ENCODE measurements around the gene TLR4.

The TLR4 gene

GRCh38 chr9:117715411-117715989, 11.3 kb downstream of the TLR4 start:
- no peak for DNase-seq

GRCh38 chr9:117718085-117718484, 13.9 kb downstream of the TLR4 start:
- DNase-seq: no peak

- no peak for DNase-seq
These were observed 14.5 kb downstream of the TLR4 start for GRCh38 chr9:117718701-117719100.

- no peak for DNase-seq
These were observed 15.1 kb downstream of the TLR4 start for GRCh38 chr9:117719161-117719920.

DNA sequence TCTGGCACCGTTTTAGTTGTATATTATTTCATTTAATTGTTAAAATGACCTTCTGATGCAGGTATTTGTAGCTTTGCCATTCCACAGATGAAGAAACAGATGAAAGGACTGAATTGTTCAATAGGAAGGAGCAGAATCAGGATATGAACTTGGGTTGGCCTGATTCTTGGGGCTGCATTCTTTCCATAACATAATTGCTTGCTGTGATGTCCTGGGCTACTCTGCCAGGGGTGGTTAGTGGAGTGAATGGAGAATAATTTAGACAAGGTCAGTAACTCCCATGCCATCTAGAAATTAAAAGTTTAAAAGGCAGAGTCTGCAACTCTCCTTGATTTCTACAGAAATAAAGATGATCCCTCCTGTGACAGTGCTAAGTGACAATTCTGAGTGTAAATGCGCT, 15.9 kb downstream of the TLR4 start:
- DNase-seq: no peak

- DNase-seq: no peak
These were observed 16.4 kb downstream of the TLR4 start for GRCh38 chr9:117720555-117720954.

GRCh38 chr9:117720987-117721386, 16.8 kb downstream of the TLR4 start:
- DNase-seq: no peak

DNA sequence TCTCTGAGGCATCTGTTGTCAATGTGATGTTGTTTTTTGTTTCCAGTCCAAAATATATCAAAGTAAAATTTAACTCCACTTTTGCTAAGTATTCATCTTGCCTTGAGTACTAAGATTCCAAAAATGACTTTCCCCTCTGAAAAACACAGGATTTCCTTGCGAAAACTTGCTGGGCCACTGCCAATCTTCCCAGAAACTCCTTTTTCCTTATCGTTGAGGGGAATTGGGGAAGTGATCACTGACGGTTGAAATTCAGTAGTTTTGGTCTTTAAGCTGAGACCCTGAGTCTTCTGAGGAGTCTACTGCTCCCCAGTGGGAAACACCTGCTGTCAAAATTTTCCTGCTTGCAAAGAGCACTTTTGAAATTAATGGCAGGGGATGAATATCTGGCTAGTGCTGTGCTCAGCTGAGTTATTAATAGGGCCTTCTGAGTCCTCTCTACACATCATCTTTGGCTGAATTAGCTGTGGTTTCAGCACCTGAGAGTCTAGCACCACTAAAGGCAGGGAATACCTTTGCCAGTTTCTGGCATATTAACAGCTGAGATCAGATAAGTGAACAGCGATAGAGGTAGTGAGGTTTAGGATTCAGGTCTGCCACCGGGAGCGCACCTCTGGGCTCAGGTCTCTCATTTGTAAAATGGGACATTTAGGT, 18.0 kb downstream of the TLR4 start:
- DNase-seq: no peak

- DNase-seq: no peak
These were observed 19.9 kb downstream of the TLR4 start for GRCh38 chr9:117723986-117724625.

DNA sequence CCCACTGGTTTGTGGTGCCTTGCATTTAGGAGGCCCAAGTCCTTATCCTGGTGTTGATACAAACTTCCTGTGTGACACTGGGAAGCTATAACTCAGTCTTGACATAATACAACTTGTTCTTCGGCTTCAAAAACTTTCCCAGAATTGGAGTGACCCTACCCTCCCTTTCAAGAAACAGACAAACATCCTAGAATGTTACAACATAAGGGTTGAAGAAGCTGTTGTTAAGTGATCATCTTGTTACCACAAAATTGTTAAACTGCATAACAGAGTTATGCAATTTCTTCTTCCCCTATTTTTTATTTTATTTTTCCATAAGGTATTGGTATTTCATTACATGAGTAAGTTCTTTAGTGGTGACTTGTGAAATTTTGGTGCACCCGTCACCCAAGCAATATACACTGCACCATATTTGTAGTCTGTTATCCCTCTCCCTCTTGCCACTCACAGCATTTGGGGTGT, 21.3 kb downstream of the TLR4 start:
- DNase-seq: no peak

DNA sequence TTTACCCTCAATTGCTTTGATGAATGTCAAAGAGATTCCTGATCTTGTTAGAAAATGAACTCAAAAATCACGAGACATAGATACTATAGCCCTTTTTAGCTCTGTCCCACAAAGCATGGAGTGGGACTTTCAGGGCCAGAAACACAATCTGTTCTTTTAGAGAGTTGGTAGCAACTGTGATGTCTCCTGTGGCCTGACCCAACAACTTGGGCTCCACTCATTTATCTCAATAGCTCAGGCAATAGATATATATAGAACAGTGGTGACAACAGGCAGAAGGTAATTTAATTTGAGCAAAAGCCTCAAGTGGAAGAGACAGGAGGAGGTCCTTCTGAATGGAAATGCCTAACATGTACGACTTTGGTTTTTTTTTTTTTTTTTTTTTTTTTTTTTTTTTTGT, 25.2 kb downstream of the TLR4 start:
- no peak for DNase-seq

GRCh38 chr9:117732494-117732893, 28.3 kb downstream of the TLR4 start:
- DNase-seq: no peak

DNA sequence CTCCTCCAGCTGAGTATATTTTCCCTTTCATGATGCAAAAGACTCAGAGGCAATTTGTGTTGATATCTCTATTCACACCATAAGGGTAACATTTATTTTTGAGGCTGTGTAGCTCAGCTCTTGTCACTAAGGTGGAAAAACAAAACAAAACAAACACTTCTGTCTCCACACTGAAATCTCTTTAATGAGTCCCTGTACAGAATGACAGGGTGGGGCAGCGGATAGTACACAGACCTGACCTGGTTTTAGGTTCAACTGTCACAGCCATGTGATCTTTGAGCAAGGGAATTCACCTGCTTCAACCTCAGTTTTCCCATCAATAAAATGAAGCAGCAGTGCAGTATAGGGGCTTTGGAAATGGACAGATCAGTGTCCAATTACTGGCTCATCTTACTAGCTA, 29.3 kb downstream of the TLR4 start:
- no peak for DNase-seq

DNA sequence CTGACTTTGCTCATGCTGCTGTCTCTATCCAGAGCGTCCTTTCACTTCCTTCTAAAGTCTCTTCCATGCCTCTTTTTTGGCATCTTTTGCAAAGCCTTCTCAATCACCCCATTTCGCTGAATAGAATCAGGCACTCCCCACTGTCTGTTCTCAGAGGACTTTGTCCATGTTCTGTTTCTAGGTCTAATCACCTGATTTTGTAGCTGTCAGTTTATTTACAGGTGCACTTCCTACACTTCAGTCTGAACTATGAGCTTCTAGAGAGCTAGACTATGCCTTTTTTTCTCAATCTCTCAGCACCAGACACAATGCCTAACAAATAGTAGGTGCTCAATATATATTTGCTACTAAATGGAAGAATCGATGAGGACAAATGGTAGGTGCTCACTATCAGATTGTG, 29.9 kb downstream of the TLR4 start:
- no peak for DNase-seq

GRCh38 chr9:117734523-117735314, 30.5 kb downstream of the TLR4 start:
- no peak for DNase-seq

DNA sequence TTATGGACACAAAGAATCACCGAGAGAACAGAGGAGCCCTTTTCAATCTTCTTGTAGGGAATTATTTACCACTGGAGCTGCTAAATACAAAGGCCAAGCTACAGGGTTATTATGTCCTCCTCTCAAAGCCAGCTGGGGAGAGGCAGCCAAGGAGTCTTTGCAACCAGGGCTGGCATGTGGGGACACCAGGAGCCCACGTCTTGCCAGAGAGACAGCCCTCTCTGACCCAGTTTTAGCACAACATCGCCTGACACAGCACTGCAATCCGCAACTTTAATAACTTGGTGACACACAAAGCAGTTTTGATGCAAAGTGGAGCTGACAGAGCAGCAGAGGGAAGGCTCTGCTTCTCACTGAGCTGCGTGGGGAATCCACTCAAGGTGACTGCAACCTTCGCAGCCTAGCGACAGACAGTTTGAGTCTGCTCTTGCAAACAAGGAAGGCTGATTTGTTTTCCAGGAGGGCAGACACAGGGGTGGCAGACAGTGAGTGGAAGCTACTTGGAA, 33.6 kb downstream of the TLR4 start:
- DNase-seq: no peak

GRCh38 chr9:117739206-117739605, 35.0 kb downstream of the TLR4 start:
- no peak for DNase-seq

DNA sequence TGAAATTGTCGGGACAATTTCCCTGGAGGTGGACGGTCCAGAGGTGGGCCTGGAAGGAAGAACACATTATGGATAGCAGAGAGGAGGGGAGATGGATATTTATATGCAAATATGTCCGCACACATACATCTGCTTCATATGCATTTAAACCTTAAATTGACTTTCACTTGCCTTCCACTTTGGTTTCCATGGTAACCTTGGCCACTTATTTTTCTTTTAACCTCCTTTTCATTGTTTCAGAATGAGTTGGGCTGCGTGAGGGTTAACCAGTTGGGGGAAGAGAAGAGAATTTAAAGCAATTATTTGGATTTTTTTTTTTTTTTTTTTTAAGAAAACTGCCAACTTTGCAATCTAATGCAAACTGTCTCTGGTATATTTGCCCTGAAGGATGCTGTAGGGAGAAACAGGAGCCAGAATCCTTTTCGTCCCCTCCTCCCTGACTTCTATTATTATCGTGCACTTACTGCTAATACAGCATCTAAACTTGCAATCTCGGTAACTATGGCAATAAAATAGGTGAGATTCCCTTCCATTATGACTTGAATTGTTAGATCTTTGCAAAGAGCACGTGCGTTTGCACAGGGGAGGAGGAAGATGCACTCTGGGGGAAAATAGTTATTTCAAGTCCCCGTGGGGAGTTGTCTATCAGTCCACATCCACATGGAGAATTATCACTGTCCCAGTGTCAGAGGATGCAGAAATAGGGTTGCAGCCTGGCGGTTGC, 35.6 kb downstream of the TLR4 start:
- DNase-seq: no peak

DNA sequence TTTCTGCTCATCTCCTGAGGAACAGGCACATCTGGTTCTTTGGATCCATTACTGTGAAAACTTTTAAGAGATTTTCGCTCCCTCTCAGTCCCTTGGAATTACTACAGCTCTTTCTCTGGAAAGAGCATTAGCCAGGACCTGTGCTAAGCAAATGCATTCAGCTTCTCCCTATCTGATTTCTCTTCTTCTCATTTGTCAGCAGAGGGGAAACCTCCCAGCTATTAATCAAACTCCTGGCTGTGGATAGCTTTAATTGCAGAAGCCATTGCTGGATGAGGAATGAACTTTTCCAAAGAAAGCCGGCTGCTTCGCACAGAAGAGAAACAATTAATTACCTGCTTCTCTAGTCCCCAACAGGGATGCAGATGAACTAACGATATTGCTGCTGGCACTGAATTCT, 37.9 kb downstream of the TLR4 start:
- DNase-seq: no peak

- DNase-seq: no peak
These were observed 40.2 kb downstream of the TLR4 start for GRCh38 chr9:117744369-117744768.

GRCh38 chr9:117744856-117745389, 40.7 kb downstream of the TLR4 start:
- no peak for DNase-seq

GRCh38 chr9:117745598-117745997, 41.4 kb downstream of the TLR4 start:
- no peak for DNase-seq

Data from activated naive CD4-positive, alpha-beta T cell treated with anti-CD3 and anti-CD28 coated beads, Interleukin-2, amount 50 U/mL, for 16 hours (primary cell).